ENCODE data around the gene KDM6B.

DNA sequence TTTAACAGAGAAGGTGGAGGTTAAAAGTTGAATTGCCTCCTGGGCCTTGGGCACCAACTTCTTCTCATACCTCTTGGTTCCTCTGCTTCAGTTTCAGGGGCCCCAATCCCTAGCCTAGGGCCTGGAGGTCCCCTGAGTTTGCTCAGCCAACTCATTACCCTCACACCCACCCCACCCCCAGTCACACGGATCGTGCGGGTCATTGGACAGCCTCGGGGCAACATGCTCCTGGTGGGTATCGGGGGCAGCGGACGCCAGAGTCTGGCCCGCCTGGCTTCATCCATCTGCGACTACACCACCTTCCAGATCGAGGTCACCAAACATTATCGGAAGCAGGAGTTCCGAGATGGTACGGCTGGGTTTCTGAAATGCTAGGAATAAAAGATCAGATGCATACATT is 36.0 kb upstream of the KDM6B start:
- TF ChIP-seq CTCF (IDR thresholded peaks at IDR 0.05): no peak
- TF ChIP-seq POLR2A (IDR thresholded peaks at IDR 0.05): no peak
